HFFc6 (cell line): ENCODE measurements around the gene GPAT2. TPM values are rescaled to one million over a fixed set of nuclear protein-coding genes. Genes with fewer than 3 reads are reported as not detected.
A peak's percentile ranks its signal among the peaks of the same experiment; 100 is the strongest.
"Not testable (repeated sequence)": the region's sequence is repeated elsewhere in the genome, so short reads cannot be mapped to it uniquely, and the experiment has no call there.

ENCODE experiments used
- DNase-seq: peaks from one replicate; pipeline ENCODE4 v3.0.0-alpha.2; 2018
- H3K27ac Mint-ChIP-seq: 2 replicates; pipeline ENCODE4 v1.8.0; 2020; ENCODE audit warnings: mild to moderate bottlenecking, mixed read lengths
- H3K27me3 Mint-ChIP-seq: 2 replicates; pipeline ENCODE4 v1.8.0; 2021; ENCODE audit warnings: mild to moderate bottlenecking, moderate library complexity, mixed read lengths; ENCODE audit not compliant: insufficient read depth
- H3K36me3 Mint-ChIP-seq: 2 replicates; pipeline ENCODE4 v1.8.0; 2021; ENCODE audit warnings: low read depth, mixed read lengths
- H3K4me1 Mint-ChIP-seq: 2 replicates; pipeline ENCODE4 v1.8.0; 2020; ENCODE audit warnings: low read depth, mixed read lengths
- H3K4me3 Mint-ChIP-seq: 2 replicates; pipeline ENCODE4 v1.8.0; 2020; ENCODE audit warnings: mild to moderate bottlenecking, moderate library complexity, mixed read lengths
- H3K9me3 Mint-ChIP-seq: 2 replicates; pipeline ENCODE4 v1.8.0; 2020; ENCODE audit warnings: mild to moderate bottlenecking, mixed read lengths
- total RNA-seq, 6 experiments: library from RNA; stranded (reverse); fragmentation: NEBNext Ultra II Directional; extraction: Animal tissue kit (Norgen Biotek cat#: 25700); gene quantifications; 2 replicates in 1 of 6; 3 replicates in 5 of 6; pipeline ENCODE4 v1.2.3, GENCODE V29; 2021
- TF ChIP-seq, protein P1 (sequence below): fragments of 200-600 bp; sonication (generic); IDR thresholded peaks from 2 replicates; pipeline ENCODE4 v1.5.0; 2021; ENCODE audit warnings: antibody characterized with exemption, mild to moderate bottlenecking

The GPAT2 gene
- total RNA-seq, 6 experiments from 2014 or later: 3.1 to 44.6 (median 37.8) TPM

GRCh38 chr2:96060325-96060724 is 25.6 kb upstream of the GPAT2 start:
- H3K27me3 Mint-ChIP-seq, H3K9me3 Mint-ChIP-seq, H3K36me3 Mint-ChIP-seq, H3K4me3 Mint-ChIP-seq, H3K4me1 Mint-ChIP-seq, H3K27ac Mint-ChIP-seq, DNase-seq: not testable (repeated sequence)

DNA sequence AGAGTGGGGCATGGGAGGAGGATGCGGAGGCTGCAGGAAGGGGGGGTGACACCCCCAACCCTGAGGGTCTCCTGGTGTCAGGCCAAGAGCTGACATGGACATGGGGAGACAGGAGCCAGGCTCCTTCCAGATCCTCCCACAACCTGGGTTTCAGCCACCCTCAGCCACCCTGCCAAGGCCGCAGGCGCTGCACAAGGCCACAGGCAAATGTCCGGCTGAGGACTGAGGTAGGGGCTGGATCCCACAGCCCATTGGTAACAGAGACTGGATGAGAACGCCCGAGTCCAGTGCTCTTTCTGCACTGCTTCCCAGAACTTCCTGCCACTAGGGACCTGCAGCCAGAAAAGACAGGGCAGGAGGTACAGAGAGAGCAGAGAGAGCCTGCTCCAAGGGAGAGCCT is 24.7 kb upstream of the GPAT2 start:
- not testable (repeated sequence) for H3K27me3 Mint-ChIP-seq, H3K9me3 Mint-ChIP-seq, H3K27ac Mint-ChIP-seq, H3K4me1 Mint-ChIP-seq, H3K36me3 Mint-ChIP-seq, DNase-seq, H3K4me3 Mint-ChIP-seq

- not testable (repeated sequence) for H3K36me3 Mint-ChIP-seq, H3K9me3 Mint-ChIP-seq, H3K4me3 Mint-ChIP-seq, H3K27ac Mint-ChIP-seq, H3K4me1 Mint-ChIP-seq, DNase-seq
- H3K27me3 Mint-ChIP-seq: peaks cover 17% of the 10 kb centered on the region
Measured at GRCh38 chr2:96055830-96056229, 21.1 kb upstream of the GPAT2 start.

GRCh38 chr2:96054537-96054936 is 19.8 kb upstream of the GPAT2 start:
- H3K9me3 Mint-ChIP-seq, DNase-seq, H3K4me3 Mint-ChIP-seq, H3K4me1 Mint-ChIP-seq, H3K27ac Mint-ChIP-seq, H3K36me3 Mint-ChIP-seq: not testable (repeated sequence)
- H3K27me3 Mint-ChIP-seq: peaks cover 17% of the 10 kb centered on the region

DNA sequence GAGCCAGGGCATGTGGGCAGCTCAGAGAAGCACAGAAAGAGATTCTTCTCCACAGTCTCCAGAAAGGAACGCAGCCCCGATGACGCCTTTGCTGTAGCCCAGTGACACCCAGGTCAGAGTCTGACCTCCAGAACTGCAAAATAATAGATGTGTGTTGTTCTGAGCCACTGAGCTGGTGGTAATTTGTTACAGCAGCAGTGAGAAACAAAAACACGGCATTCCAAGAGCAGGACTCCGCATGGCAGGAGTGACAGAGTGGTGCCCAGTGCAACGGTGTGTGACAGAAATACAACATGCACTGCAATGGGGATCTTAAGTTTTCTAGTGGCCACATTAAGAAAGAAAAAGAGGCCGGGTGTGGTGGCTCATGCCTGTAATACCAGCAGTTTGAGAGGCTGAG is 18.7 kb upstream of the GPAT2 start:
- peaks cover 17% of the 10 kb centered on the region for H3K27me3 Mint-ChIP-seq
- H3K36me3 Mint-ChIP-seq, H3K4me1 Mint-ChIP-seq, H3K9me3 Mint-ChIP-seq, H3K27ac Mint-ChIP-seq, H3K4me3 Mint-ChIP-seq, DNase-seq: not testable (repeated sequence)

- peaks cover 16% of the 10 kb centered on the region for H3K27me3 Mint-ChIP-seq
- not testable (repeated sequence) for H3K4me3 Mint-ChIP-seq, H3K27ac Mint-ChIP-seq, H3K4me1 Mint-ChIP-seq, DNase-seq, H3K36me3 Mint-ChIP-seq, H3K9me3 Mint-ChIP-seq
Measured at GRCh38 chr2:96052632-96053031, 17.9 kb upstream of the GPAT2 start.

- H3K4me1 Mint-ChIP-seq: not testable (repeated sequence)
- peaks cover 15% of the 10 kb centered on the region for H3K27me3 Mint-ChIP-seq
Measured at GRCh38 chr2:96049917-96050262, 15.2 kb upstream of the GPAT2 start.

GRCh38 chr2:96049049-96049916 is 14.6 kb upstream of the GPAT2 start:
- H3K27me3 Mint-ChIP-seq: peaks cover 15% of the 10 kb centered on the region
- not testable (repeated sequence) for DNase-seq, H3K36me3 Mint-ChIP-seq, H3K4me1 Mint-ChIP-seq, H3K9me3 Mint-ChIP-seq, H3K4me3 Mint-ChIP-seq, H3K27ac Mint-ChIP-seq
- TF ChIP-seq, protein P1, sequence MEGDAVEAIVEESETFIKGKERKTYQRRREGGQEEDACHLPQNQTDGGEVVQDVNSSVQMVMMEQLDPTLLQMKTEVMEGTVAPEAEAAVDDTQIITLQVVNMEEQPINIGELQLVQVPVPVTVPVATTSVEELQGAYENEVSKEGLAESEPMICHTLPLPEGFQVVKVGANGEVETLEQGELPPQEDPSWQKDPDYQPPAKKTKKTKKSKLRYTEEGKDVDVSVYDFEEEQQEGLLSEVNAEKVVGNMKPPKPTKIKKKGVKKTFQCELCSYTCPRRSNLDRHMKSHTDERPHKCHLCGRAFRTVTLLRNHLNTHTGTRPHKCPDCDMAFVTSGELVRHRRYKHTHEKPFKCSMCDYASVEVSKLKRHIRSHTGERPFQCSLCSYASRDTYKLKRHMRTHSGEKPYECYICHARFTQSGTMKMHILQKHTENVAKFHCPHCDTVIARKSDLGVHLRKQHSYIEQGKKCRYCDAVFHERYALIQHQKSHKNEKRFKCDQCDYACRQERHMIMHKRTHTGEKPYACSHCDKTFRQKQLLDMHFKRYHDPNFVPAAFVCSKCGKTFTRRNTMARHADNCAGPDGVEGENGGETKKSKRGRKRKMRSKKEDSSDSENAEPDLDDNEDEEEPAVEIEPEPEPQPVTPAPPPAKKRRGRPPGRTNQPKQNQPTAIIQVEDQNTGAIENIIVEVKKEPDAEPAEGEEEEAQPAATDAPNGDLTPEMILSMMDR: peak; percentile 20; the same call in 1 of the 2 replicates

More at GRCh38 chr2:96049917-96050262, 15.2 kb upstream of the GPAT2 start:
- H3K9me3 Mint-ChIP-seq, H3K27ac Mint-ChIP-seq, H3K4me3 Mint-ChIP-seq, DNase-seq, H3K36me3 Mint-ChIP-seq: not testable (repeated sequence)

DNA sequence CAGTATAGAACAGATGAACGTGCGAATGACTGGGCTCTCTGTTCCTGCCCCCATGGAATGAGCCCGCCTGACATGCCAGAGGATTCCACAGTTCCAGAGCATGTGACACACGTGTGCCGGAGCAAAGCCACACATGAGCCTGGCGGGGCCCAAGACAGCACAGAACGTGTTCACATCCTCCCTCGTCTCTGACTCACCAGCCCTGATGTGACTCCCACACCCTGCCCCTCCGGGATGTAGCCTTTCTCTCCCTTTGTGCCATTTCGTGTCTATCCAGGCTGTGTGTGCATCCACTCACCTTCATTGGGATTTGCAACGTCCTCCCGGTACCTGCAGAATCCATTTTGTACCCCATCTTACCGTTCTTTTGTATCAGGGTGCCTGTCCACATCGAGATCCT is 838 bp upstream of the GPAT2 start:
- DNase-seq, H3K4me3 Mint-ChIP-seq, H3K4me1 Mint-ChIP-seq, H3K36me3 Mint-ChIP-seq, H3K27ac Mint-ChIP-seq, H3K27me3 Mint-ChIP-seq, H3K9me3 Mint-ChIP-seq: not testable (repeated sequence)

DNA sequence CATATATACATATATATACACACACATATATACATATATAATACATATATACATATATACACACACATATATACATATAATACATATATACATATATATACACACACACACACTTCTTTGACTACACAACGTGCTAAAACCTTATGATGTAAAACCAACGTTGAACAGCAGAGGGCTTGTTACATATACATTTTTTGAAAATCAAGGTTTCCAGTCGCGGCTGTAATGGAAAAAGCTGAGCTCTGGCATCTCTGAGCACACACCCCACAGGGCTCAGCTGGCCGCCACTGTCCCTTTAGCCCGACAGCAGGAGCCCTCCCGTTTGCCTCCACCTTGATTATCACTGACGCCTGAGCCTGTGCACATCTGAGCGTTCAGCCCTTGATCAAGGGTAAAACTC is 719 bp downstream of the GPAT2 start:
- H3K27me3 Mint-ChIP-seq, H3K9me3 Mint-ChIP-seq, DNase-seq, H3K4me1 Mint-ChIP-seq, H3K4me3 Mint-ChIP-seq, H3K27ac Mint-ChIP-seq, H3K36me3 Mint-ChIP-seq: not testable (repeated sequence)
- TF ChIP-seq, protein P1: 0 out of 2 replicates have a peak, but pooled peaks have one; percentile 13

GRCh38 chr2:96027725-96028325 is 6.9 kb downstream of the GPAT2 start:
- not testable (repeated sequence) for H3K27ac Mint-ChIP-seq, H3K36me3 Mint-ChIP-seq, H3K4me3 Mint-ChIP-seq, DNase-seq, H3K4me1 Mint-ChIP-seq, H3K9me3 Mint-ChIP-seq, H3K27me3 Mint-ChIP-seq

DNA sequence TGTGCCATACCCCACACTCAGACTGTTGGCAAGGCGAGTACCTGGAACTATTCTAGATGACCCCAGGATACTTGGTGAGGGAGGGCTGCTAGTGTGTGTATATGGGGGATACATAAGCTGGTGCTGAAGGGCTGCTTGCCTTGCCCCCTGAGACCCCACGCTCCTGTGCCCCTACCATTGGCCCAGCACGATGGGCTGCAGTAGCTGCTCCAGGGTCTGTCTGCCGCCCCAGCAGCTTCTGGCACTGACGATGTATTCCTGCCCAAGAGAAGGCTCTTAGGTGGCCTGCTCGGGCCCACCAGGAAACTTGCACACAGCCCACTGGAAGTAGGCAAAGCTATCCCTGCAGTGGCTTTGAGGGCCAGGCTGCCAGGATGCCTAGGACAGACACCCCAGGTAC is 9.0 kb downstream of the GPAT2 start:
- H3K36me3 Mint-ChIP-seq, H3K4me3 Mint-ChIP-seq, H3K27me3 Mint-ChIP-seq, H3K27ac Mint-ChIP-seq, DNase-seq, H3K9me3 Mint-ChIP-seq, H3K4me1 Mint-ChIP-seq: not testable (repeated sequence)
